Measurements from ENCODE around the gene IER3IP1.
"Not testable (repeated sequence)": the region's sequence is repeated elsewhere in the genome, so short reads cannot be mapped to it uniquely, and the experiment has no call there.

IER3IP1 gene, protein sequence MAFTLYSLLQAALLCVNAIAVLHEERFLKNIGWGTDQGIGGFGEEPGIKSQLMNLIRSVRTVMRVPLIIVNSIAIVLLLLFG

DNA sequence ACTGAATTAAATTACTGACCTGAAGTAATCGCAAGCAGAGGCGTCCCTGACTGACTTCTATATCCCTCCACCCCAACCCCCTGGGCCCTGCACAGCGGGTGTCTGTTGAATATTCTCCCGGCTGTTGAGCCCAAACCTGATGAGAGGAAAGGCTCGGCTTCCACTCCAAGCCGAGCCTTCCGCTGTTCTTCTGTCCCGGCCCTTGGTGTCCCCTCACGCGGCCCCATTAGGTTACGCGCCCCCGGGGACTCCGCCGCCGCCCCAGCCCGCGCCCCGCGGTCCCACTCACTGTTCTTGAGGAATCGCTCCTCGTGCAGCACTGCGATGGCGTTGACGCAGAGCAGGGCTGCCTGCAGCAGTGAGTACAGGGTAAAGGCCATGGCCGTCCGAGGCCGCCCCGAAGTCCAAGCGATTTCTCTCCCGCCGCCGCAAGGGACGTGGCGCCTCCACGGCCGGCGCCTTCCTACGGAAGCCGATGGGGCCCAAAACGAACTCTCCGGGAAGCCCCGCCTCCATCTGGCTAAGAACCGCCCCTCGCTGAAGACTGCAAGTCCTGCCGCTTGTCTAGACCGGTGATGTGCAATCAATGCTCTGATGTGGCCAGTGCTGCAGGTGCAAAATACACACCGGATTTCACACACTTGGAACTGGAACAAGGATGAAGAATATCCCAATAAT lies at the start of gene IER3IP1:
TSS of gene IER3IP1 (minus strand) at position 467 of the 678 bp plus-strand sequence. CDS start at position 380, 87 bp downstream.
- peak; percentile 71 to 83 for DNase-seq (ENCODE audit: low read depth in 1 of 2, low spot score in 1 of 2)

DNA sequence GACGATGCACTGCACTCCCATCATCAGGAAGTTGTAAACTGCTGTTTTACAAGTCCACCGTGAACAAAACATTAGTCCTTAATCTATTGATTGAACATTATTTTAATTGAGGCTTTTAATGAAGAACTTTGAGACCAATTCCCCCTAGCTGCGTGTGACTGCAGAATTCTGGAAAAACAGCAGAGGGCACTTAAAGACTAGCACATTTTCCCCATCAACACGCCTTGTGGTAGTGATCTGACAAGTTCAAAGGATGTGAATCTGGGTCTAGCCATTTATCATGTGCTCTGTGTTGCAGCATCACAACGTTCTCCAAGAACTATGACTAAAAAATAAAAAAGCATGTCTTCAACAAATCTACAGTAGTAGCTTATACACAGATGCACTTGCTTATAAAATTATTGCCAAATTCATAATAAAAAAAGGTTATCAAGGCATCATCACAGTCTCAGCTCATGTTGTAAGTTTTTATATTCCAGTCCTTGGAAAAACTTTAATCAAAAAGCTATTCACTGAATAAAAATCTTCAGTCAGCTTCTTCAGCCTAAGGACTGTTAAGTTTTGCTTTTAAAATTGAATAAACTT lies 39.5 kb upstream of the IER3IP1 start:
- no peak for DNase-seq (ENCODE audit: low read depth in 1 of 2, low spot score in 1 of 2)

DNA sequence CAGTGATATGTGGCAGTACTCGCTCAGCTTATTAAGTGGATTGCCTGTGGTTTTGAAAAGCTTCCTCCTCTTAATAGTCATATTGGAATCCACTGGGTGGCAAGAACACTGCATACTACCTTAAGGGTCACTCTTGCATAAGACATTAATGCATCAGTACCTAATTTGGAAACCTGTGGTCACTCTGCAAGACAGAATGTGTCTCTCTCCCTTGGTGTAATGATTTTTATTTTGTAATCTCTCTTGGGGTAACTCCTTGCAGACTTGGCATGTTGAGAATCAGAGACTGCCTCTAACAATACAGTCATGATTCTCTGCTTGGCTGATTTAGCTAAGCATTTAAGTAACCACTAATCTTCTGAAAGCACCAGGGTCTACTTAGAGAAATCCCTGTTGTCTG lies 33.0 kb upstream of the IER3IP1 start:
- DNase-seq (ENCODE audit: low read depth in 1 of 2, low spot score in 1 of 2): no peak

DNA sequence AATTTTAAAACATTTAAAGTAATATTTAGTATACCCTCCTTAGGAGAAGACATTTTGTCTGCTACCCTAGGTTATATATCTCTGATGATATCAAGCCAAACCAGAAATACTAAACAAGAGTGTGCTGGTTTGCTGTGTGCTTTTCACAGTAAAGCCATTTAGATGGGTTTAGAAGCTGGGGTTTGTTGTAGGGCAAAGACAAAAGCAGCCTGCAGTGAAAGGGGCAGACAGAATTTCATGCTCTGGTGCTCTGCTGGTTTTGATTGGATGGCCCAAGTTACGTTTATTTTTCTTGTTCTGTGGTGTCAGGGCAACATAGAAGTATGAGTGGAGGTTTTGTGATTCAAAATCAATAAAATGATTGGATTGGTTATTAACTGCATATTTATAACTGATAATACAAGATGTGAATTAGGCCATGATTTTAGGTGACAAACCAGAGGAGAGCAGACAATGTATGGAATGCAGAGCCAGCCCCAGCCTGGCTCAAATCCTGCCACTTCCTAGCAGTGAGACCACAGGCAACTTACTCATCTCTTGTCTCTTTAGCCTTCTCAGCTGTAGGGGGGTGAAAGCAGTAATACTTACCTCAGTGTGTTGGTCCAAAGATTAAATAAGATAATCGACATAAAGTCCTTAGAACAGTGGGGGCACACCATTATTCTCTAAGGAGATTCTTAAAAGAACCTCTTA lies 30.9 kb upstream of the IER3IP1 start:
- no peak for DNase-seq (ENCODE audit: low read depth in 1 of 2, low spot score in 1 of 2)

DNA sequence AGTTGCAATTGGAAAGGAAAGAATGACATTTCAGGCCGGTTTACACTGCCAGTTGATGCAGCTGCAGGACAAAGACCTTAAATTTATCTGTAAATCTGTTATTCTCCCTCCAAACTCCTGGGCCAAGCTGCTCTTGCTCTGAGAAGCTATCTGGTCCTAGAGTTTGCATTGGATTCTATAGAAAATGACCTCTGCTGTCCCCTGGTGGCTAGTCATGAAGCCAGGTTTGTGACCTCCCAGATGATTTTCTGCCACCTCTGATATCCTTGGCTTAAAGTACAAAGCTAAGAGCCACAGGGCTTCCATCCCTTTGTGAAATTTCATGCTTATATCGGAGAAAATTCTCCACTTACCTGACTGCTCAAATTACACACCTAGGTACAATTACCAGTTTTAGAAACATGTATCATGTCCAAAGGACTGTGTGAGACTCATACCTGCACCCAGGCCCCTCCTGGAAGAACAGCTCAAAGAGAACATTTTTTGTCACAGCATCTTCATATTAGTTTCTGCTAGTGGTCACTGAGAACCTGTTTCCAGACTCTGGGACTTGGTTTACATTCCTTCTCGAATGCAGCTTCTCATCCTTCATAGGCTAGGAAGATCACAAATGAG lies 28.9 kb upstream of the IER3IP1 start:
- DNase-seq (ENCODE audit: low read depth in 1 of 2, low spot score in 1 of 2): peak in 1 of 2 donors; percentile 22

DNA sequence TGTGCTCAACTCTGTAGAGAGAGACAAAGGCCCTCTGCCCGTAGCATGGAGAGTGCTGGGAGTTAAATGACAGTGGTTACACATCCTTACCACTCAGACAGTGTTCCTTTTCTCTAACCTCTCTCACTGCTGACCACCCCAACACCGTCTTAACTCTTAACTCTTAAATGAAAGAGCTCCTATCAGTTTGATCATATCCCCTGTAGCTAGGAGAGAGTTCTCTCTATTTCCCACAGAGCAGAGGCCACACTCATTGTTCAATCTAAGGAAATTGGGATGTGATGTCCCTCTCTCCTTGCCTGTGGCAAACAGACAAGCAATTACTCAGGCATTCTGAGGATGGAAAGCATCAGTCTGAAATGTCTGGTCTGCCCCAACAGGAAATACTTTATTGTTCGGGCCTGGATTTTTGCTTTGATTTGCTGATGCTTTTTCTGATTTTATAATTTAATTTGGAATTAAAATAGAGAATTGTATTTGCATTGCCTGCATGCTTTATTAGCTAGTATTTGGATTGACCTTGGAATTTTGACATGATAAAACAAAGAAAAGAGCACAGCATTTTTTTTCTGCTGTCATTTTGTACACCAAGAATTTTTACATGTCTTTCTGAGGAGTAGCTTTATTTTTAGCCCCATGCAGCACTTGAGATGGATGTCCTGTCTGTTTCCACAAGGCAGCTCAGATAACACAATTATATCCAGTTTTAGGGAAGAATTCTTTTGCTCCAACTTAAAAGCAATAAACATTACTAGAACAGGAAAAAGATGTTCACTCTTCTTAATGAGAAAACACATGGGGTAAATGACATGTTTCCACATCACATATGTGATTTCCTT lies 27.7 kb upstream of the IER3IP1 start:
- no peak for DNase-seq (ENCODE audit: low read depth in 1 of 2, low spot score in 1 of 2)

DNA sequence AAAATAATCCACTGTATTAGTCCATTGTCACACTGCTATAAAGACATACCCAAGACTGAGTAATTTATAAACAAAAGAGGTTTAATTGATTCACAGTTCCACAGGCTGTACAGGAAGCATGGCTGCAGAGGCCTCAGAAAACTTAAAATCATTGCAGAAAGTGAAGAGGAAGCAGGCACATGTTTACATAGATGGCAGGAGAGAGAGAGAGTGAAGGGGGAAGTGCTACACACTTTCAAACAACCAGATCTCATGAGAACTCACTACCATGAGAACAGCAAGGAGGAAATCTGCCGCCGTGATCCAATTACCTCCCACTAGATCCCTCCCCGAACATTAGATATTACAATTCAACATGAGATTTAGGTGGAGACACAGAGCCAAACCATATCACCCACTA lies 19.8 kb upstream of the IER3IP1 start:
- DNase-seq (ENCODE audit: low read depth in 1 of 2, low spot score in 1 of 2): not testable (repeated sequence)

DNA sequence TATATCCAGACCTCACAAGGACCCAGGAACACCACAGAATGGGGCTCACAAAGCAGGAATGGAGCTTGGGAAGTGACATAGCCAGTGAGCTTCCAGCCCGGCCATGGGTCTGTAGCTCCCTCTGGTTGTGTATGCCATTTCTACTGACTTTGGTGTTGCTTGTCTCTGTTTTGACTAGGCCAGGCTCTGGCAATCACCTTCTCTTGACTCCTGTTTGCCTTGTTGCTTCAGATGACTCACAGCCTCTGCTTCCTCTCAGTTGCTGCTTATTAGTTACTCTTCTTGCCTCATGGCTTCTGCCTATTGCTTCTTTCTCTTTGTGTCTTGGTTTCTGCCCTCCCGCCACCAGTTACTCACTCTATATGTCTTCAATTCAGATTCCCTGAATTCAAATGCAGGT lies 15.8 kb upstream of the IER3IP1 start:
- no peak for DNase-seq (ENCODE audit: low read depth in 1 of 2, low spot score in 1 of 2)

DNA sequence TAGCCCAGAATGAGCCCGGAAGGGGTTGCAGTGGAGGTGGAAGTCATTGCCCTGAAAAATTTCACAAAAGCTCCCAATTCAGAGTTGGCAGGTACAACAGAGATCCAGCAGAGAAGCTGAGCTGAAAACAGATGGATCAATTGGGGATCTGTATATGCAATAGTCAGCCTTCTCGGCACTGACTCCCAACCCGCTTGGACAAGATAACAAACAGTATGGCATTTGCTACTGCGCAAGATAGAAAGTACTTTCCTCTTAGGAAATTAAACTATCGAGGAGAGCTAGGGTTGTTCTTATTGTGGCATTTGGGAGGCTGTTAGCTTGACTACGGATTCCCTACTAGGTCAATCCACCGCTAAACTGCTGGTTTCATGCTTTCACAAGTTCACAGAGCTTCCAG lies 11.6 kb upstream of the IER3IP1 start:
- DNase-seq (ENCODE audit: low read depth in 1 of 2, low spot score in 1 of 2): no peak

DNA sequence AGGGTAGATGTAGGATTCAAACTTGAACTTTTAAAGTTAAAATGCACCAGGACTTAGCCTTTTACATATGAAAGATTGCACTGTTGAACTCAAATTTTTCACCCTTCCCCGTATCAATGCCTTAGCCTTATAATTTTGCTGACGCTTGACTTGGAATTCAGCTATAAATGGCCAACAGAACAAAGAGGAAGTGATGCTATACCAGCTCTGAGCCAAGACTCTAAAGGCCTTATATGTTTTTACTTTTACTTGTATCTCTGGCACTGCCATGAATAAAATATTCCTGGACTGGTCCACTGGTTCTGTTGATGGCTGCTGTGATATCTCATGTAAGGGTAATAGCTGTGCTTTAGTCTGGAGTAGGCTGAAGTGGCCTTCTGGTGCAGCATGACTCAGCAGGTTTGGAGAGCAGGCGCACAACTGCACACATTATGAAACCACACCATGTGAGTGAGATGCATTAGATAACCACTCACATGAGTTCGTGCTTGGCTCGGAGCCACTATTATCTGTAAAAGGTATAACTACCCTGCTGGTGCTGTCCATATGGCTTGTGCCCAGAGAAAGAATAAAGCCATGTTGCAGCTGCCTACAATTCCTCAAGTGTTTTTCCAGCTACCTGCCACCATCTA lies 8.4 kb upstream of the IER3IP1 start:
- no peak for DNase-seq (ENCODE audit: low read depth in 1 of 2, low spot score in 1 of 2)

DNA sequence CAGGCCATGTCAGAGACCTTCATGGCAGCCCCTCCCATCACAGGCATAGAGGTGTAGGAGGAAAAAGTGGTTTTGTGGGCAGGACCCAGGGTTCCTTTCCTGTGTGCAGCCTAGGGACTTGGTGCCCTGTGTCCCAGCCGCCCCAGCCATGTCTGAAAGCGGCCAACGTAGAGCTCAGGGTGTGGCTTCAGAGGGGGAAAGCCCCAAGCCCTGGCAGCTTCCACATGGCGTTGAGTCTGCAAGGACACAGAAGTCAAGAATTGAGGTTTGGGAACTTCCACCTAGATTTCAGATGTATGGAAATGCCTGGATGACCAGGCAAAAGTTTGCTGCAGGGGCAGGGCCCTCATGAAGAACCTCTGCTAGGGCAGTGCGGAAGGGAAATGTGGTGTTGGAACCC lies 6.0 kb upstream of the IER3IP1 start:
- DNase-seq (ENCODE audit: low read depth in 1 of 2, low spot score in 1 of 2): not testable (repeated sequence)

DNA sequence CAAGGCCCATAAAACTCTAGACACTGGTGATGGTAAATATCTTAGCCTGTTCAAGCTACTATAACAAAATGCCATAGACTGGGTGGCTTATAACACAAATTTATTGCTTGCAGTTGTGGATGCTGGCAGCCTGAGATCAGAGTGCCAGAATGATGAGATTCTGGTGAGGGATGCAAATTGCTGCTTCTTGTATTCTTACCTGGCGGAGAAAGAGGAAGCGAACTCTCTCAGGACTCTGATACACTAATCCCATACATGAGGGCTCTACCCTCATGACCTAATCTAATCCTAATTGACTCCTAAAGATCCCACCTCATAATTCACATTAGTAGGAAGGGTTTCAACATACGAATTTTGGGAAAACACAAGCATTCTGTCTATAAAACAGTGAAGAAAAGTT lies 4.6 kb upstream of the IER3IP1 start:
- DNase-seq (ENCODE audit: low read depth in 1 of 2, low spot score in 1 of 2): no peak

DNA sequence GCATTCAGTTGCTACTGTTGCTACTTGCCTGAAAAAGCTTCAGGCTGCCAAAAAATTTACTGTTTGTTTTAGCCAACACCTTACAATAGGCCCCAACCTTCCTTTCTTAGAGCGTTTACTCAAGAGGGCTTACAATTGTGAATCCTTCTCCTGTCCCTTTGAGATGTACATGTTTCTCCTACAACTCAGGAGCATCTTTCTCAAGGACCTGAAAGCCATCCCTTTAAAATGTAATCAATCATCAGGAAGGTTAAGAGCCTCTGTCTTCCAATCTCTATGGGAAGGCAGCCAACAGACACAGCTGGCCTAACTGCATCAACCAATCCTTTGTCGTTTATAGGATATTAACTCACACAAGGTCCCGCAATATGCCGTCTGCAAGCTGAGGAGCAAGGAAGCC lies 3.4 kb upstream of the IER3IP1 start:
- no peak for DNase-seq (ENCODE audit: low read depth in 1 of 2, low spot score in 1 of 2)

DNA sequence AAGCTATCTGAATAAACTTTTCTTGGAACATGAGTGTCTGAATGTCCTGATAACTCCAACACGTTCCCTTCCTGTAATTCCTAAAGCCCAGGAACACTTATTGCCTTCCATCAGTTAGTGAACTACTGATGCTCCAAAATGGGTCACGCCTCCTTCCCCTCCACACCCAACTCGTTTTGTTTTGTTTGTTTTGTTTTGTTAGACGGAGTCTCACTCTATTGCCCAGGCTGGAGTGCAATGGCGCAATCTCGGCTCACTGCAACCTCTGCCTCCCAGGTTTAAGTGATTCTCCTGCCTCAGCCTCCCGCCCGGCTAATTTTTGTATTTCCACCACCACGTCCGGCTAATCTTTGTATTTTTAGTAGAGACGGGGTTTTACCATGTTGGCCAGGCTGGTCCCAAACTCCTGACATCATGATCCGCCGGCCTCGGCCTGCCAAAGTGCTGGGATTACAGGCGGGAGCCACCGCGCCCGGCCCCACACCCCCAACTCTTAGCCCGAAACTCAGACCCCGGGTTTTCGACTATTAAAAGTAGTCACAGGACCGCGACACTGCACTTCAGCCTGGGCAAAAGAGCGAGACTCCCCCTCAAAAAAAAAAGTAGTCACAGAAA lies 774 bp downstream of the IER3IP1 start:
- no peak for DNase-seq (ENCODE audit: low read depth in 1 of 2, low spot score in 1 of 2)

DNA sequence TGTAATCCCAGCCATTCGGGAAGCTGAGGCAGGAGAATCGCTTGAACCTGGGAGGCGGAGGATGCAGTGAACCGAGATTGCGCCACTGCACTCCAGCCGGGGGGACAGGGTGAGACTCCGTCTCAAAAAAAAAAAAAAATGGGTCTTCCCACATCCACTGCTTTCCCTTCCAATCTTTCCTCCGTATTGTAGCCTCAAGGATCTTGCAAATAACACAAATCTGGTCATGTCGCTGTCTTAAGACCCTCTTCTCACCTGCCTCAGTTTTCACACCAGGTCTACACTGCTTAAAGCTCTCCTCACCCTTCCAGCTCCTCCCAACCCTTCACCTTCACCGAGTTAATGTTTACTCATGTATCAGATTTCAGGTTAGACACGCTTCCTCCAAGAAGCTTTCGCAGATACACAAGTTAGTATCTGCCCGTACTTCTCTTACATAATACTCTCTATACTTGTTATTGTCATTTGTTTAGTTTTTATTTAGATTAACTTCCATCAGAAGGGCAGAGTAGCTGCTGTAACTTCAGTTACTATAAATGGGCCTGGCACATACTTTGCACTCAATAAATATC lies 1.5 kb downstream of the IER3IP1 start:
- no peak for DNase-seq (ENCODE audit: low read depth in 1 of 2, low spot score in 1 of 2)

DNA sequence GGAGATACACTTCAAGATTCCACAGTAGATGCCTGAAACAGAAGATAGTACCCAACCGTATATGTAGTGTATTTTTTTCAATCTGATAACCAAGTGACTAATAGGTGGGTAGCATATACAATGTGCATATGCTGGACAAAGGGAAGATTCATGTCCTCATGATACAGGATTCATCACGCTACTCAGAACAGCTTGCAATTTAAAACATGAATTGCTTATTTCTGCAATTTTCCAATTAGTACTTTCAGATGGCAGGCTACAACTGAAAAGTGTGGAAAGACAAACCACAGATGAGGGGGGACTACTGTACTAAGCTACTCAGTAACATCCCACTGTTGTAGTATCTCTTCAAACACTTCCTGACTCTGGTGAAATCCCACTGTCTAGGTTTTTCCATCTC lies 3.7 kb downstream of the IER3IP1 start:
- no peak for DNase-seq (ENCODE audit: low read depth in 1 of 2, low spot score in 1 of 2)

DNA sequence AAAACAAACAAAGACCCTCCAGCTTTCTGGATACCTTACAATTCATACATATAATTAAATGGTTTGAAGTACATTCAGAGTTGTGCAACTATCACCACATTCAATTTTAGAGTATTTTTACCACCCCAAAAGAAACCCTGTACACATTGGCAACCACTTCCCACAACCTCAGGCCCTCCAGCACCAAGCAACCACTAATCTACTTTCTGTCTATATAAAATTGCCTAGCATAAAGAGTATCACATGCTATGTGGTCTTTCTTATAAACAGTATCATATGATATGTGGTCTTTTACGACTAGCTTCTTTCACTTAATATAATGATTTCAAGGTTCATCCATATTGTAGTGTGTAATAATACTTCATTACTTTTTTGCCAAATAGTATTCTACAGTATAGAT lies 7.3 kb downstream of the IER3IP1 start:
- no peak for DNase-seq (ENCODE audit: low read depth in 1 of 2, low spot score in 1 of 2)

DNA sequence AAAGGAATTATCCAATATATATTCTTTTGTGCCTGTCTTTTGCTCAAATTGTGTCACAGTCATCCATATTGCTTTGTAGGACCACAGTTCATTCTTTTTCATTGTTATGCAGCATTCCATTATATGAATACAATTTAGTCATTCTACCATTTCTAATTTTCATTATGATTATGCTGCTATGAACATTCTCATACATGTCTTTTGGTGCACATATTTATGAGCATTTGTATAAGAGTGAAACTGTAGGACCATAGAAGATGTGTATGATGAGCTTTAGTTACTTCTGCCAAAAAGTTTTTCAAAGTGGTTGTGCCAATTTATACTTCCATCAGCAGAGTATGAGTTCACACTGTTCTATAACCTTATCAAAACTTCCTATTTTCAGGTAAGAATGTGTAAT lies 7.7 kb downstream of the IER3IP1 start:
- no peak for DNase-seq (ENCODE audit: low read depth in 1 of 2, low spot score in 1 of 2)

DNA sequence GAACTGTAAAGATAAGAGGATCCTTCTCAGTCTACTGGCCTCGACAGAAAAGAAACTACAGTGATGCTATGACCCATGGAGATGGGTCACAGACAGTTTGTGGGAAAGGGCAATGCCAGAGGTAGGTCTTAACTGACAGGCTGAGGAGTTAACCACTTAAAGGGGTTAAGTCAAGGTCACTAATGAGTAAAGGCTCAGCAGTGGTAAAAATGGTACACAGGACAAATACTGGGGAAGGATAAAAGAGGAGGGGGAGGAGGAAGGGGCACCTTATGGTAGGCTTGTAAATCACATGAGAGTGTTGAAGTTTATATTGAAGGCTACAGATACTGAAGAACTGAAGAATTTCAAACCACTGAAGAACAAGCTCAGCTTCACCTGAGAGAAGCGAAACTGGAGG lies 9.9 kb downstream of the IER3IP1 start:
- DNase-seq (ENCODE audit: low read depth in 1 of 2, low spot score in 1 of 2): no peak

DNA sequence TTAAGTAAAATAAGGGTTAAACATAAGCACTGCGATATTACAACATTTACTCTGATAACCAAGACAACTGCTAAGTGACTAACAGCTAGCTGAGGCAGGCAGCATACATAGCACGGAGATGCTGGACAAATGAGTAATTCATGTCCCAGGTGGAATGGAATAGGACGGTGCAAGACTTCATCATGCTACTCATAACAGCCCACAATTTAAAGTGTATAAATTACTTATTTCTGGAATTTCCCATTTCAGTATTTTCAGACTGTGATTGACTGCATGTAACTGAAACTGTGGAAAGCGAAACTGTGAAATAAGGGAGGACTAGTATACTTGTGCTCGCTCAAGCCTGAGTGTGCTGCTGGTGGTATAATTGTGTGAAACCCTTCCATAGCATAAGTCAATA lies 12.9 kb downstream of the IER3IP1 start:
- DNase-seq (ENCODE audit: low read depth in 1 of 2, low spot score in 1 of 2): no peak
